Fibroblast of lung (primary cell): Measurements from ENCODE around the gene SLC6A9. TPM values are rescaled to one million over a fixed set of nuclear protein-coding genes. Genes with fewer than 3 reads are reported as not detected.
A peak's percentile ranks its signal among the peaks of the same experiment; 100 is the strongest.

ENCODE experiments used
- DNase-seq, 2 donors: peaks; one replicate each; pipeline versions ENCODE4 v3.0.0 to v3.0.0-alpha.2; 2010; ENCODE audit warnings: low read depth in 2 of 2
- H2AFZ ChIP-seq: 2 replicates; pipeline ENCODE4 v1.5.1; 2012; ENCODE audit warnings: low read length, control low read depth, inconsistent platforms
- H3K27ac ChIP-seq: 2 replicates; pipeline ENCODE4 v1.5.1; 2011; ENCODE audit warnings: low read length, control low read depth; ENCODE audit not compliant: insufficient read depth
- H3K27me3 ChIP-seq: 2 replicates; pipeline ENCODE4 v1.5.1; 2011; ENCODE audit warnings: mild to moderate bottlenecking, low read length; ENCODE audit not compliant: control insufficient read depth, insufficient read depth
- H3K36me3 ChIP-seq: 2 replicates; pipeline ENCODE4 v1.5.1; 2011; ENCODE audit warnings: low read length; ENCODE audit not compliant: control insufficient read depth, insufficient read depth
- H3K4me1 ChIP-seq: 2 replicates; pipeline ENCODE4 v1.5.1; 2011; ENCODE audit warnings: low read length; ENCODE audit not compliant: control insufficient read depth, insufficient read depth; ENCODE audit errors: extremely low read depth
- H3K4me2 ChIP-seq: 2 replicates; pipeline ENCODE4 v1.5.1; 2011; ENCODE audit warnings: low read length, control low read depth; ENCODE audit not compliant: insufficient read depth; ENCODE audit errors: extremely low read depth
- H3K4me3 ChIP-seq, 4 experiments: fragments of 200-600 bp in 1 of 4; sonication (generic) in 1 of 4; replicated peaks in 1 of 4; 2 replicates each; pipeline ENCODE4 v1.5.1; 2011 to 2016; ENCODE audit warnings: low read length in 4 of 4, low read depth in 3 of 4, mild to moderate bottlenecking in 3 of 4, control low read depth in 2 of 4, inconsistent platforms in 1 of 4, mixed read lengths in 1 of 4; ENCODE audit not compliant: insufficient read depth in 1 of 4; ENCODE audit errors: control extremely low read depth in 1 of 4
- H3K79me2 ChIP-seq: 2 replicates; pipeline ENCODE4 v1.5.1; 2012; ENCODE audit warnings: mild to moderate bottlenecking, low read length, inconsistent platforms; ENCODE audit not compliant: control insufficient read depth, insufficient read depth
- H3K9ac ChIP-seq: 2 replicates; pipeline ENCODE4 v1.5.1; 2011; ENCODE audit warnings: mild to moderate bottlenecking, low read length, control low read depth; ENCODE audit not compliant: insufficient read depth
- H3K9me3 ChIP-seq: 2 replicates; pipeline ENCODE4 v1.5.1; 2012; ENCODE audit warnings: low read depth, low read length; ENCODE audit not compliant: control insufficient read depth, insufficient read depth
- H4K20me1 ChIP-seq: 2 replicates; pipeline ENCODE4 v1.5.1; 2011; ENCODE audit warnings: low read length; ENCODE audit not compliant: control insufficient read depth, insufficient read depth; ENCODE audit errors: extremely low read depth
- CTCF ChIP-seq, 2 donors: IDR thresholded peaks in 1 of 2; conservative IDR thresholded peaks in 1 of 2; 1 replicate in 1 of 2; 2 replicates in 1 of 2; pipeline ENCODE4 v1.5.1; 2011 to 2012; ENCODE audit warnings: low read length in 2 of 2, control low read depth in 1 of 2, inconsistent platforms in 1 of 2, low read depth in 1 of 2, mild to moderate bottlenecking in 1 of 2
- EZH2 ChIP-seq: IDR thresholded peaks from 2 replicates; pipeline ENCODE4 v1.5.1; 2012; ENCODE audit warnings: low read length, control low read depth, mild to moderate bottlenecking; ENCODE audit errors: missing control alignments
- polyA plus RNA-seq, 2 donors: library from polyadenylated mRNA; depleted of rRNA in 1 of 2; stranded (reverse) in 1 of 2; unstranded in 1 of 2; fragments of >200 nt; gene quantifications; 2 replicates each; pipeline ENCODE4 v1.2.1, GENCODE V29; 2011 to 2012; ENCODE audit warnings: missing spikeins in 1 of 2
- total RNA-seq: library from RNA; depleted of rRNA; stranded (reverse); fragments of >200 nt; gene quantifications from 2 replicates; pipeline ENCODE4 v1.2.1, GENCODE V29; 2014

The SLC6A9 gene
- total and polyA plus RNA-seq, 2 donors (not counting 1 experiment from before 2014, with no cell fraction given) = 3.4 to 19.5 TPM

GRCh38 chr1:44029260-44029910 lies 1.9 kb downstream of the SLC6A9 start:
- H4K20me1 ChIP-seq = no peaks in the 10 kb centered on the region
- peaks cover 5% of the 10 kb centered on the region for H3K4me1 ChIP-seq
- H3K4me3 ChIP-seq = peak overlapping the region; percentile 51 to 76 (median 72)
- TF ChIP-seq CTCF (conservative IDR thresholded peaks at IDR 0.05 in 1 of 2, IDR thresholded peaks at IDR 0.05 in 1 of 2; ENCODE audit: low read depth in 1 of 2, low read length in 2 of 2) = no peak
- no peak for TF ChIP-seq EZH2
- H3K9me3 ChIP-seq = no peaks in the 10 kb centered on the region
- no peak for DNase-seq
- H3K36me3 ChIP-seq = no peaks in the 10 kb centered on the region
- H2AFZ ChIP-seq = peak overlapping the region; percentile 94
- H3K4me2 ChIP-seq = peak overlapping the region; percentile 93
- H3K9ac ChIP-seq = peak overlapping the region; percentile 74
- H3K27ac ChIP-seq = peak overlapping the region; percentile 59
- no peaks in the 10 kb centered on the region for H3K27me3 ChIP-seq
- no peaks in the 10 kb centered on the region for H3K79me2 ChIP-seq

GRCh38 chr1:44027320-44027719 lies 3.9 kb downstream of the SLC6A9 start:
- Histone ChIP-seq H2AFZ (no peak overlapping the region), H4K20me1 (no peaks in the 10 kb centered on the region), H3K9ac (no peak overlapping the region), H3K36me3 (no peaks in the 10 kb centered on the region), H3K4me3 (no peak overlapping the region), H3K4me2 (no peak overlapping the region), H3K79me2 (no peaks in the 10 kb centered on the region), H3K4me1 (peaks cover 5% of the 10 kb centered on the region), H3K9me3 (no peaks in the 10 kb centered on the region), H3K27me3 (no peaks in the 10 kb centered on the region), H3K27ac (no peak overlapping the region)
- no peak for TF ChIP-seq CTCF (conservative IDR thresholded peaks at IDR 0.05 in 1 of 2, IDR thresholded peaks at IDR 0.05 in 1 of 2; ENCODE audit: low read depth in 1 of 2, low read length in 2 of 2)
- TF ChIP-seq EZH2 = no peak
- no peak for DNase-seq

GRCh38 chr1:44025816-44026215 lies 5.4 kb downstream of the SLC6A9 start:
- Histone ChIP-seq H3K9me3 (no peaks in the 10 kb centered on the region), H2AFZ (no peak overlapping the region), H3K9ac (no peak overlapping the region), H4K20me1 (no peaks in the 10 kb centered on the region), H3K79me2 (no peaks in the 10 kb centered on the region), H3K27me3 (no peaks in the 10 kb centered on the region), H3K27ac (no peak overlapping the region), H3K4me1 (peaks cover 2% of the 10 kb centered on the region), H3K36me3 (no peaks in the 10 kb centered on the region), H3K4me3 (no peak overlapping the region), H3K4me2 (no peak overlapping the region)
- TF ChIP-seq CTCF (conservative IDR thresholded peaks at IDR 0.05 in 1 of 2, IDR thresholded peaks at IDR 0.05 in 1 of 2; ENCODE audit: low read depth in 1 of 2, low read length in 2 of 2) = no peak
- TF ChIP-seq EZH2 = no peak
- DNase-seq = no peak
